ENCODE data around the gene GRIA2.

Gene GRIA2

DNA sequence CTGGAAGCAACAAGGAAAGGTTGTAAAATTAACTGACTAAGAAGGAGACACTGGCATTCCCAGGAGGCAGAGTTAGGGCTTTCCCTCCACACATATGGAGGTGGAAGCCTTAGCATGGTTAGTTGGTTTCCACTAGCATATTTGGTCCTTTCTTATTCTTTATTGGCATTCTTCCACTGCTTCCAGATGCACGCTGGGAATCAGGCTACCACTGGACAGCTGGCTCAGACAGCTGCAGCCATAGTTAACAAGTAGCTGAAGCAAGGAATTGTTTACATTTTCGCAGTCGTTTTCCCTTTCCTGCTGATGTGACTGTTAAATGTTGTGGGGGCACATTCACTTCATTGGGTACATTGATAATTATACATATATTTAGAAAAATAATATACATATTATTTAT is 169.2 kb downstream of the GRIA2 start:
- Histone ChIP-seq H3K9me2 (replicated peaks; ENCODE audit: insufficient read depth, low read length) (no peaks in the 10 kb centered on the region), H3K9ac (ENCODE audit: low read length) (no peak overlapping the region), H3K79me2 (ENCODE audit: low read length) (no peaks in the 10 kb centered on the region), H3K27me3 (replicated peaks; ENCODE audit: insufficient read depth, low read length) (no peaks in the 10 kb centered on the region), H3K9me3 (replicated peaks; ENCODE audit: insufficient read depth, low read length) (no peaks in the 10 kb centered on the region), H4K20me1 (ENCODE audit: insufficient read depth, low read length) (no peaks in the 10 kb centered on the region), H3K4me2 (ENCODE audit: low read depth, low read length) (no peak overlapping the region), H2AFZ (ENCODE audit: low read length) (no peak overlapping the region), H3K4me1 (ENCODE audit: low read length) (no peaks in the 10 kb centered on the region), H3F3A (ENCODE audit: insufficient read depth, low read length) (no peaks in the 10 kb centered on the region), H3K4me3 (ENCODE audit: low read length) (no peak overlapping the region), H3K27ac (ENCODE audit: low read length) (no peak overlapping the region), H3K36me3 (replicated peaks; ENCODE audit: insufficient read depth, low read length) (no peaks in the 10 kb centered on the region)
- TF ChIP-seq EZH2phosphoT487 (IDR thresholded peaks at IDR 0.05; ENCODE audit: low read length) (no peak), EZH2 (optimal IDR thresholded peaks at IDR 0.05; ENCODE audit: low read depth, low read length) (no peak)
- TF ChIP-seq, protein P1, sequence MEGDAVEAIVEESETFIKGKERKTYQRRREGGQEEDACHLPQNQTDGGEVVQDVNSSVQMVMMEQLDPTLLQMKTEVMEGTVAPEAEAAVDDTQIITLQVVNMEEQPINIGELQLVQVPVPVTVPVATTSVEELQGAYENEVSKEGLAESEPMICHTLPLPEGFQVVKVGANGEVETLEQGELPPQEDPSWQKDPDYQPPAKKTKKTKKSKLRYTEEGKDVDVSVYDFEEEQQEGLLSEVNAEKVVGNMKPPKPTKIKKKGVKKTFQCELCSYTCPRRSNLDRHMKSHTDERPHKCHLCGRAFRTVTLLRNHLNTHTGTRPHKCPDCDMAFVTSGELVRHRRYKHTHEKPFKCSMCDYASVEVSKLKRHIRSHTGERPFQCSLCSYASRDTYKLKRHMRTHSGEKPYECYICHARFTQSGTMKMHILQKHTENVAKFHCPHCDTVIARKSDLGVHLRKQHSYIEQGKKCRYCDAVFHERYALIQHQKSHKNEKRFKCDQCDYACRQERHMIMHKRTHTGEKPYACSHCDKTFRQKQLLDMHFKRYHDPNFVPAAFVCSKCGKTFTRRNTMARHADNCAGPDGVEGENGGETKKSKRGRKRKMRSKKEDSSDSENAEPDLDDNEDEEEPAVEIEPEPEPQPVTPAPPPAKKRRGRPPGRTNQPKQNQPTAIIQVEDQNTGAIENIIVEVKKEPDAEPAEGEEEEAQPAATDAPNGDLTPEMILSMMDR (IDR thresholded peaks at IDR 0.05; ENCODE audit: low read length): no peak
- DNase-seq: no peak

DNA sequence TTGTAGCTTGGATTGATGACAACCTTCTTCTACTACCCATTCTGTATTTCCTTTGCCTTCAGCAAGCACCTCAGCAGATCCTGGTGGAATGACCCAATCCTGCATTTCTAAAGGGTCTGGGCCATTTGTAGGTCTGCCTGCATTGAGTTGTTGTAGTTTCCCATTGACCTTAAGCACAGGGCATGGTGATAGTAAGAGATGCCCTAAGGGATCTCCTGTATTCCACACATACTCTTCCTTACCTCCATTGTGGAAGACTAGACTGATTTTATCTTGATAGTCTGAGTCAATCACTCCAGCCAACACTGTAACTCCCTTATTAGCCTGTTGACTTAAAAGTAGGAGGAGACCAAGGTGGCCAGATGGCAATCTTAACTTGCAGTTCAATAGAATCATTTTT is 184.5 kb downstream of the GRIA2 start:
- Histone ChIP-seq H3K9me2 (replicated peaks; ENCODE audit: insufficient read depth, low read length) (no peaks in the 10 kb centered on the region), H3K27me3 (replicated peaks; ENCODE audit: insufficient read depth, low read length) (no peaks in the 10 kb centered on the region), H3K4me1 (ENCODE audit: low read length) (no peaks in the 10 kb centered on the region), H3K9me3 (replicated peaks; ENCODE audit: insufficient read depth, low read length) (no peaks in the 10 kb centered on the region), H3K4me3 (ENCODE audit: low read length) (no peak overlapping the region), H3K36me3 (replicated peaks; ENCODE audit: insufficient read depth, low read length) (no peaks in the 10 kb centered on the region), H2AFZ (ENCODE audit: low read length) (no peak overlapping the region), H3K9ac (ENCODE audit: low read length) (no peak overlapping the region), H4K20me1 (ENCODE audit: insufficient read depth, low read length) (no peaks in the 10 kb centered on the region), H3K4me2 (ENCODE audit: low read depth, low read length) (no peak overlapping the region), H3K27ac (ENCODE audit: low read length) (no peak overlapping the region), H3F3A (ENCODE audit: insufficient read depth, low read length) (no peaks in the 10 kb centered on the region), H3K79me2 (ENCODE audit: low read length) (no peaks in the 10 kb centered on the region)
- DNase-seq: no peak
- TF ChIP-seq EZH2phosphoT487 (IDR thresholded peaks at IDR 0.05; ENCODE audit: low read length): no peak
- no peak for TF ChIP-seq EZH2 (optimal IDR thresholded peaks at IDR 0.05; ENCODE audit: low read depth, low read length)
- TF ChIP-seq, protein P1 (IDR thresholded peaks at IDR 0.05; ENCODE audit: low read length): no peak

All from MM.1S (cell line).